ENCODE measurements around the gene SLC19A1. TPM values are rescaled to one million over a fixed set of nuclear protein-coding genes. Genes with fewer than 3 reads are reported as not detected.

SLC19A1 gene
- polyA plus RNA-seq, 1 experiment: 8.1 TPM

GRCh38 chr21:45509566-45510465 is 32.4 kb downstream of the SLC19A1 start:
- Histone ChIP-seq H3K27me3 (ENCODE audit: control insufficient read depth, insufficient read depth, low read length) (no peaks in the 10 kb centered on the region), H3K36me3 (ENCODE audit: control insufficient read depth, insufficient read depth, low read length) (peaks cover 3% of the 10 kb centered on the region; the same call in 1 of the 2 replicates), H3K4me3 (ENCODE audit: low read depth, low read length) (no peak overlapping the region)
- TF ChIP-seq CTCF (IDR thresholded peaks at IDR 0.05; ENCODE audit: insufficient read depth, low read depth, low read length): no peak
- POLR2A ChIA-PET: no interaction called here
- CTCF ChIA-PET: no interaction called here
- DNase-seq (ENCODE audit: low read depth): no peak

- Histone ChIP-seq H3K4me3 (ENCODE audit: low read depth, low read length) (no peak overlapping the region), H3K27me3 (ENCODE audit: control insufficient read depth, insufficient read depth, low read length) (no peaks in the 10 kb centered on the region), H3K36me3 (ENCODE audit: control insufficient read depth, insufficient read depth, low read length) (peaks cover 3% of the 10 kb centered on the region; the same call in 1 of the 2 replicates)
- ChIA-PET POLR2A (no interaction called here), CTCF (no interaction called here)
- no peak for TF ChIP-seq CTCF (IDR thresholded peaks at IDR 0.05; ENCODE audit: insufficient read depth, low read depth, low read length)
- no peak for DNase-seq (ENCODE audit: low read depth)
Observed at GRCh38 chr21:45508607-45509565, 33.4 kb downstream of the SLC19A1 start.

- ChIA-PET POLR2A (no interaction called here), CTCF (no interaction called here)
- Histone ChIP-seq H3K36me3 (ENCODE audit: control insufficient read depth, insufficient read depth, low read length) (peaks cover 3% of the 10 kb centered on the region; the same call in 1 of the 2 replicates), H3K4me3 (ENCODE audit: low read depth, low read length) (no peak overlapping the region), H3K27me3 (ENCODE audit: control insufficient read depth, insufficient read depth, low read length) (no peaks in the 10 kb centered on the region)
- no peak for TF ChIP-seq CTCF (IDR thresholded peaks at IDR 0.05; ENCODE audit: insufficient read depth, low read depth, low read length)
- DNase-seq (ENCODE audit: low read depth): no peak
Observed at GRCh38 chr21:45507888-45508508, 34.2 kb downstream of the SLC19A1 start.

GRCh38 chr21:45507523-45507875 is 34.7 kb downstream of the SLC19A1 start:
- H3K36me3 ChIP-seq (ENCODE audit: control insufficient read depth, insufficient read depth, low read length): peaks cover 2% of the 10 kb centered on the region; the same call in 1 of the 2 replicates
- H3K27me3 ChIP-seq (ENCODE audit: control insufficient read depth, insufficient read depth, low read length): no peaks in the 10 kb centered on the region
- DNase-seq (ENCODE audit: low read depth): no peak
- POLR2A ChIA-PET: no interaction called here
- no peak overlapping the region for H3K4me3 ChIP-seq (ENCODE audit: low read depth, low read length)
- CTCF ChIA-PET: no interaction called here
- TF ChIP-seq CTCF (IDR thresholded peaks at IDR 0.05; ENCODE audit: insufficient read depth, low read depth, low read length): no peak

Measured in BJ (cell line).